GM19035 (cell line): Measurements from ENCODE around the gene ZNF177.
"Not testable (repeated sequence)": the region's sequence is repeated elsewhere in the genome, so short reads cannot be mapped to it uniquely, and the experiment has no call there.

Experiments
- ATAC-seq: cut with Tn5 transposase; IDR thresholded peaks from one replicate; pipeline ENCODE4 v1.9.1; 2021; ENCODE audit not compliant: unreplicated experiment

The ZNF177 gene

GRCh38 chr19:9362905-9363304 is at the start of gene ZNF177:
ZNF177 (plus strand) TSS chr19:9363013; CDS start chr19:9378312, 15,299 bp downstream.
- no peak for ATAC-seq

GRCh38 chr19:9313756-9314155 is 49.1 kb upstream of the ZNF177 start:
- ATAC-seq, result no peak

GRCh38 chr19:9321338-9321737 is 41.5 kb upstream of the ZNF177 start:
- ATAC-seq, result no peak

GRCh38 chr19:9321756-9322155 is 41.1 kb upstream of the ZNF177 start:
- ATAC-seq, result not testable (repeated sequence)

GRCh38 chr19:9322201-9322600 is 40.6 kb upstream of the ZNF177 start:
- ATAC-seq, result not testable (repeated sequence)

GRCh38 chr19:9323557-9323918 is 39.3 kb upstream of the ZNF177 start:
- ATAC-seq, result peak; percentile 40

GRCh38 chr19:9323919-9324583 is 38.8 kb upstream of the ZNF177 start, which contains the start of gene ZNF559:
ZNF559 (plus strand) TSS chr19:9324179; CDS start chr19:9338550, 14,371 bp downstream.
- peak; percentile 92 for ATAC-seq

GRCh38 chr19:9324584-9324962 is 38.2 kb upstream of the ZNF177 start:
- ATAC-seq, result no peak

GRCh38 chr19:9329999-9330398 is 32.8 kb upstream of the ZNF177 start:
- ATAC-seq, result no peak

GRCh38 chr19:9342610-9343304 is 20.1 kb upstream of the ZNF177 start:
- no peak for ATAC-seq

GRCh38 chr19:9345005-9345404 is 17.8 kb upstream of the ZNF177 start:
- ATAC-seq, result no peak

GRCh38 chr19:9348253-9348652 is 14.6 kb upstream of the ZNF177 start:
- no peak for ATAC-seq

- ATAC-seq, result no peak
Measured at GRCh38 chr19:9348671-9349070, 14.1 kb upstream of the ZNF177 start.

GRCh38 chr19:9352505-9352904 is 10.3 kb upstream of the ZNF177 start:
- no peak for ATAC-seq

GRCh38 chr19:9353011-9353410 is 9.8 kb upstream of the ZNF177 start:
- ATAC-seq, result no peak

GRCh38 chr19:9354651-9355050 is 8.2 kb upstream of the ZNF177 start:
- ATAC-seq, result no peak

- no peak for ATAC-seq
Measured at GRCh38 chr19:9370738-9371619, 8.2 kb downstream of the ZNF177 start.

- ATAC-seq, result no peak
Measured at GRCh38 chr19:9381361-9381785, 18.6 kb downstream of the ZNF177 start.

GRCh38 chr19:9406798-9407352 is 44.1 kb downstream of the ZNF177 start:
- ATAC-seq, result no peak

GRCh38 chr19:9407827-9408226 is 45.0 kb downstream of the ZNF177 start:
- no peak for ATAC-seq

- no peak for ATAC-seq
Measured at GRCh38 chr19:9413240-9413954, 50.6 kb downstream of the ZNF177 start.
